Measurements from ENCODE around the gene PATL1.
A peak's percentile ranks its signal among the peaks of the same experiment; 100 is the strongest.
"Not testable (repeated sequence)": the region's sequence is repeated elsewhere in the genome, so short reads cannot be mapped to it uniquely, and the experiment has no call there.

The PATL1 gene, protein sequence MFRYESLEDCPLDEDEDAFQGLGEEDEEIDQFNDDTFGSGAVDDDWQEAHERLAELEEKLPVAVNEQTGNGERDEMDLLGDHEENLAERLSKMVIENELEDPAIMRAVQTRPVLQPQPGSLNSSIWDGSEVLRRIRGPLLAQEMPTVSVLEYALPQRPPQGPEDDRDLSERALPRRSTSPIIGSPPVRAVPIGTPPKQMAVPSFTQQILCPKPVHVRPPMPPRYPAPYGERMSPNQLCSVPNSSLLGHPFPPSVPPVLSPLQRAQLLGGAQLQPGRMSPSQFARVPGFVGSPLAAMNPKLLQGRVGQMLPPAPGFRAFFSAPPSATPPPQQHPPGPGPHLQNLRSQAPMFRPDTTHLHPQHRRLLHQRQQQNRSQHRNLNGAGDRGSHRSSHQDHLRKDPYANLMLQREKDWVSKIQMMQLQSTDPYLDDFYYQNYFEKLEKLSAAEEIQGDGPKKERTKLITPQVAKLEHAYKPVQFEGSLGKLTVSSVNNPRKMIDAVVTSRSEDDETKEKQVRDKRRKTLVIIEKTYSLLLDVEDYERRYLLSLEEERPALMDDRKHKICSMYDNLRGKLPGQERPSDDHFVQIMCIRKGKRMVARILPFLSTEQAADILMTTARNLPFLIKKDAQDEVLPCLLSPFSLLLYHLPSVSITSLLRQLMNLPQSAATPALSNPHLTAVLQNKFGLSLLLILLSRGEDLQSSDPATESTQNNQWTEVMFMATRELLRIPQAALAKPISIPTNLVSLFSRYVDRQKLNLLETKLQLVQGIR

GRCh38 chr11:59668950-59669610 lies at the start of gene PATL1:
PATL1 (minus strand) TSS chr11:59669037; CDS start chr11:59668895, 142 bp downstream.
- peak; percentile 99 for DNase-seq (ENCODE audit: low read depth)

DNA sequence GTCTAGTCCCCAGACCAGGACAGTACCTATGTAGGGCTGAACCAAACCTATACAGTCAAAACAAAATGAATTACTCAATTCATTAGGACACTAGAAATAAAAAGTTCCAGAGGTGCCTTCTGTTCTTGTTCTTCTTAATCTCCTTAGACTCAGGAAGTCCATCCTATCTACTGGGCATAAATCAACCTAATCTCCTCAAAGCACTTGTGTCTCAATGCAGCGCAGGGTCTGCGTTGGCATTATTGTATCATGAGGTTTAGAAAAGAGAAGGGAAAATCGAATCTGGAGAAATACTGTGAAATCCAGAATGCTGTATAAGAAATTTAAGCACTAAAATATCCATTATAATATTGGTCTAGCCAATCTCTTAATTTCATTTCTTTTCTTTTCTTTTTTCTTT lies 47.2 kb upstream of the PATL1 start:
- no peak for DNase-seq (ENCODE audit: low read depth)

- no peak for DNase-seq (ENCODE audit: low read depth)
Measured at GRCh38 chr11:59713745-59714144, 44.9 kb upstream of the PATL1 start, which contains the start of gene OR10V1. OR10V1 (minus strand) TSS chr11:59713845; CDS start chr11:59713845, 0 bp downstream.

- peak; percentile 20 for DNase-seq (ENCODE audit: low read depth)
Measured at GRCh38 chr11:59710136-59710847, 41.5 kb upstream of the PATL1 start.

GRCh38 chr11:59708537-59708936 lies 39.7 kb upstream of the PATL1 start:
- DNase-seq (ENCODE audit: low read depth): peak; percentile 47

DNA sequence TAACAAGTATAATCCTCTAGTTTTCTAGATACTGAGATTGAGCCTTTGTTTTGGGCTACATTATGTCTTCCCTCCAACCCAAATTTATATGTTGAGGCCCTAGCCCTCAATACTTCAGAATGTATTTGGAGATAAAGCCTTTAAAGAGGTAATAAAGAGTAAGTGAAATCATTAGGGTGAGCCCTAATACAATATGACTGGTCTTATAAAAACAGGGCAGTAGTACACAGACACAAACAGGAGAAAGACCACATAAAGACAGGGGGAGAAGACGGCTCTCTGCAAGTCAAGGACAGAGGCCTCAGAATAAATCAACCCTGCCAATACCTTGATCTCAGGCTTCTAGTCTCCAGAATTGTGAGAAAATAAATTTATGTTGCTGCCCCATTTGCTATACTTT lies 38.5 kb upstream of the PATL1 start:
- no peak for DNase-seq (ENCODE audit: low read depth)

- peak; percentile 97 for DNase-seq (ENCODE audit: low read depth)
Measured at GRCh38 chr11:59706518-59707285, 37.9 kb upstream of the PATL1 start.

DNA sequence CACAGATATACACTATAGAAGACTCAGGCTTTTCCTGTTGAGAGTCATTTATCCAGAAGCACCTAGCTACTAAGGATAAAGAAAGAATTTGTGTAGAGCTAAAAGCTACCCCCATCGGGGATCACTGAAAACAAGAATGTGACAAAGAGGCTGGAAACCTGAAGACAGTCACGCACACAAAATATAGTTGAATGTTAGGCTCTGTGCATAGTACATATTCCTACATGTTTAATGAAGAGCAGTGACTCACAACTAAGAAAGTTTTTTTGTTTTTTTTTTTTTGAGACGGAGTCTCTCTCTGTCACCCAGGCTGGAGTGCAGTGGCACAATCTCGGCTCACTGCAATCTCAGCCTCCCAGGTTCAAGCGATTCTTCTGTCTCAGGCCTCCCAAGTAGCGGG lies 36.5 kb upstream of the PATL1 start:
- DNase-seq (ENCODE audit: low read depth): peak; percentile 68

DNA sequence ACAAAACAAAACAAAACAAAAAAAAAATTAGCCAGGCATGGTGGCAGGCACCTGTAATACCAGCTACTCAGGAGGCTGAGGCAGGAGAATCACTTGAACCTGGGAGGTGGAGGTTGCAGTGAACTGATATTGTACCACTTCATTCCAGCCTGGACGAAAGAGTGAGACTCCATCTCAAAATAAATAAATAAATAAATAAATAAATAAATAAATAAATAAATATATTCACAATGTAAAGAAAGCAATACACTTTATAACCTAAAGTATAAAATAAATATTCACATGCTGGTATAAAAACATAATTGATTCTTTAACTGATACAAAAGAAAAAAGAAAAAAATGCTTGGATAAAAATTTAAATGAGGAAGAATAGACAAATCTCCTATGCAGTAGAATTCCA lies 34.7 kb upstream of the PATL1 start:
- not testable (repeated sequence) for DNase-seq (ENCODE audit: low read depth)

- not testable (repeated sequence) for DNase-seq (ENCODE audit: low read depth)
Measured at GRCh38 chr11:59700157-59700556, 31.3 kb upstream of the PATL1 start.

GRCh38 chr11:59698506-59698905 lies 29.7 kb upstream of the PATL1 start:
- no peak for DNase-seq (ENCODE audit: low read depth)

DNA sequence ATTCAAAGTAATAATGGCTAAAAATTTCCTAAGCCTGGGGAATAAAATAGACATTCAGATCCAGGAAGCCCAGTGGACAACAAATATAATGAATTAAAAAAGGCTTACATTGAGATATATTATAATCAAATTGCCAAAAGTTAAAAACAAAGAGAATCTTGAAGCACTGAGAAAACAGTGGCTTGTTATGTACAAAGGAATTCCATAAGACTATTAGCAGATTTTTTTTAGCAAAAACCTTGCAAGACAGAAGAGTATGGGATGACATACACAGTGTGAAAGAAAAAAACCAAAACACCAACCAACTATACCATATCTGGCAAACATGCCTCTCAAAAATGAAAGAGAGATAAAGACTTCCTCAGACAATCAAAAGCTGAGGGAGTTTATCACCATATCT lies 24.1 kb upstream of the PATL1 start:
- no peak for DNase-seq (ENCODE audit: low read depth)

GRCh38 chr11:59691156-59691555 lies 22.3 kb upstream of the PATL1 start:
- no peak for DNase-seq (ENCODE audit: low read depth)

DNA sequence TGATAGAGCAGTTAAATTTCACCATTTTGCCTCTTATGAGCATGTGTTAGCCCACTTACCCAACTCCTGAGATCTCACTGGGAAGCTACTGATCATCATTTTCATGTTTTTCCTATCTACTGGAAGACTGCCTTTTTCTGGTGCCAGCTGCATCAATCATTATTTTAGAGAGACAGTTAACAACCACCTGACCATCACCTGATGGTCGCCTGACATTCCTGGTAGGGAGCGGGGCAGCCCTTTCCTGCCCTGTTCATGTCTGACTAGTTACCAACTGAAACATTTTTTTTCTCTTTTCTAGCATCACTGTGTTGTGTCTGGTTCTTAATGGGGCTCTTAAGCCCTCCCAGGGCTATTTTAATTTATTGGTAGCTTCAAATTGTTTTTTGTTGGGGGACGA lies 20.2 kb upstream of the PATL1 start:
- no peak for DNase-seq (ENCODE audit: low read depth)

GRCh38 chr11:59681260-59681725 lies 12.5 kb upstream of the PATL1 start:
- DNase-seq (ENCODE audit: low read depth): not testable (repeated sequence)

- DNase-seq (ENCODE audit: low read depth): peak; percentile 85
Measured at GRCh38 chr11:59680287-59681154, 11.7 kb upstream of the PATL1 start.

DNA sequence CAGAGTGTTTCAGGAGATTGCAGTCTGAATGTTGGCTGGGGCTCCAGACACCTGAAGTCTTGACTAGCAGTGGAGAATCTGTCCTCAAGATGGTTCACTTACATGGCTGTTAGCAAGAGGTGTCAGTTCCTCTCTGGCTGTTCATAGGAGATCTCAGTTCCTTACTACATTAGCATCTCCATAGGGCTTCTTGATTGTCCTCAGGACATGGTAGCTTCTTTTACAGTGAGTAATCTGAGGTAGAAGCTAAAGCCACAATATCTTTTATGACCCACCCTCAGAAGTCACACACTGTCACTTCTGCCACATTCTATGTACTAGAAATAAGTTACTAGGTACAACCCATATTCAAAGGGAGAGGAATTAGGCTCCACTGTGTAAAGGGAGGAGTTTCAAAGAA lies 10.5 kb upstream of the PATL1 start:
- no peak for DNase-seq (ENCODE audit: low read depth)

DNA sequence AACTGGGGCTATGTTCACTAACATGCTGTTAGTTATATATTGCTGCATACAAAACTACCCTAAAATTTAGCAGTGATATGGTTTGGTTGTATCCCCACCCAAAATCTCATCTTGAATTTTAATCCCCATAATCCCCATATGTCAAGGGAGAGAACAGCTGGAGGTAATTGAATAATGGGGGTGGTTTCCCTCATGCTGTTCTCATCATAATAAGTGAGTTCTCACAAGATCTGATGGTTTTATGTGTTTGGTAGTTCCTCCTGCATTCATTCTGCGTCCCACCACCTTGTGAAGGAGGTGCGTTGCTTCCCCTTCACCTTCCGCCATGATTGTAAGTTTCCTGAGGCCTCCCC lies 10.0 kb upstream of the PATL1 start:
- DNase-seq (ENCODE audit: low read depth): no peak

DNA sequence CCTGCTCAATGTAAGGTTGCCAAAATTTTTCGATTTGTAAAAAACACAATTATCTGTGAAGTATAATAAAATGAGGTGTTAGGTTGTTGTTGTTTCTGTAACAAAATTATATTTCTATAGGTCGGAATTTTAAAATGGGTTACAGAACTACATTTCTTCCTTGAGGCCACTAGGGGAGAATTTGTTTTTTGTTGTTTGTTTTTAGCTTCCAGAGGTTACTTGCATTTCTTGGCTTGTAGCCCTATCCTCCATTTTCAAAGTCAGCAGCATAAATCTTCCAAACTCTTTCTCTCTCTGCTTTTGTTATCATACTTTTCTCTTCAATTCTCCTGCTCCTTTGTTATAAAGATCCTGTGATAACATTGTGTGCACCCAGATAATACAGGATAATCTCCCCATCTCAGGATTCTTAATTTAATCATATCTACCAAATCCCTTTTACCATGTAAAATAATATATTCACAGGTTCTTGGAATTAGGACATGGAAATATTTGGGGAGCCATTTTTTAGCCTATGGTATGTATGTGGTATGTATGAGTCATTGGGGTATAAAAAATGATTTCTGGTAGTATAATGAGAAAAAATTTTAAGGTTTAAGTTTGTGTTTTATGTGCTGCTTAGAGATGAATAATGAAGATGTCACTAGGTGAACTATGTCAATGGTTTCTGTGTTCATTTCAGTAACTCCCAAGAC lies 9.4 kb upstream of the PATL1 start:
- peak; percentile 50 for DNase-seq (ENCODE audit: low read depth)

GRCh38 chr11:59676205-59676604 lies 7.4 kb upstream of the PATL1 start:
- DNase-seq (ENCODE audit: low read depth): no peak
